Progenitor cell of endocrine pancreas (in vitro differentiated cells): Measurements from ENCODE around the gene PITX1. TPM values are rescaled to one million over a fixed set of nuclear protein-coding genes. Genes with fewer than 3 reads are reported as not detected.
A peak's percentile ranks its signal among the peaks of the same experiment; 100 is the strongest.

ENCODE experiments used
- DNase-seq: peaks from one replicate; pipeline ENCODE4 v3.0.0; 2021; ENCODE audit warnings: low spot score; ENCODE audit not compliant: unreplicated experiment
- H3K27ac Mint-ChIP-seq: 2 replicates; pipeline ENCODE4 v1.8.0; 2021; ENCODE audit warnings: mild to moderate bottlenecking, moderate library complexity, mixed read lengths
- H3K27me3 Mint-ChIP-seq: 2 replicates; pipeline ENCODE4 v1.8.0; 2021; ENCODE audit warnings: mixed read lengths
- H3K36me3 Mint-ChIP-seq: 2 replicates; pipeline ENCODE4 v1.8.0; 2022; ENCODE audit warnings: mixed read lengths; ENCODE audit not compliant: insufficient read depth
- H3K4me1 Mint-ChIP-seq: 2 replicates; pipeline ENCODE4 v1.8.0; 2021; ENCODE audit warnings: low read depth, mixed read lengths
- H3K4me3 Mint-ChIP-seq: 2 replicates; pipeline ENCODE4 v1.8.0; 2021; ENCODE audit warnings: low read depth, mild to moderate bottlenecking, moderate library complexity, mixed read lengths
- H3K9me3 Mint-ChIP-seq: 2 replicates; pipeline ENCODE4 v1.8.0; 2021; ENCODE audit warnings: low read depth, mixed read lengths
- CTCF ChIP-seq: fragments of 200-600 bp; sonication (generic); IDR thresholded peaks from one replicate; pipeline ENCODE4 v1.5.0; 2021; ENCODE audit warnings: antibody characterized with exemption, mild to moderate bottlenecking; ENCODE audit not compliant: unreplicated experiment
- total RNA-seq: library from RNA; stranded (reverse); gene quantifications from 2 replicates; pipeline ENCODE4 v1.2.1, GENCODE V29; 2021

The PITX1 gene
- total RNA-seq, 1 donor from 2014 or later, result 16.2 TPM

DNA sequence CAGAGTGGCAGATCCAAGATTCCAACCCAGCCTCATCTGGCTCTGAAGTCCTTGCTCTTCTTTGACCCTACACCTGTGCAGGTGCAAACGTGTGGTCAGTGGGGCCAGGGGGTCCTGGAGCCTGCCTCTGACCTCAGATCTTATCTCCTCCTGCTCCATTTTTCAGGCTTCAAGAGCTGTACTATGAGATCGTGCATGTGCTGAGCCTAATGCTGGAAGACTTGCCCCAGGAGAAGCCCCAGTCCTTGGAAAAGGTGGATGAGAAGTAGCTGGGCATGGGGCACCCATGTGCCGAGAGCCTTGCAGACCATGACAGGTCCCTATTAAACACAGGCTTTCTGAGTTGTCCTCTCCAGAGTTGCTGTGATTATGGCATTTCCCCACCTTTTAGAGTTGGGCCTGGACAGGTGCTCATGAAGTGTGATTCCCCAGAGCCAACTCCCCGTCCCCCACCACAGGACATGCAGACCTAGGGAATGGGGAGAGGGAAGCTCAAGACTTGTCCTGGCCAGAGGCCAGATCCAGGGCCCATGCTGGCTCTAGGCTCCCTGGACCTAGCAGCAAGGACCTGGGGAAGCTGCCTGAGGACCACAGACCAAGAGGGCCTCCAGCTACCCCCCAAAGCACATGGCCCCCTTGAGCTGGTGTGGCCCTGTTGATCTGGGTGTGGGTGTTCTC lies 22.5 kb downstream of the PITX1 start:
- H3K9me3 Mint-ChIP-seq, result no peaks in the 10 kb centered on the region

GRCh38 chr5:135010502-135011354 lies 23.3 kb downstream of the PITX1 start:
- peak; percentile 39 for TF ChIP-seq CTCF
- Mint-ChIP-seq H3K9me3 (no peaks in the 10 kb centered on the region), H3K36me3 (no peaks in the 10 kb centered on the region), H3K27me3 (peaks cover 17% of the 10 kb centered on the region), H3K4me1 (peaks cover 7% of the 10 kb centered on the region), H3K4me3 (no peak overlapping the region), H3K27ac (no peak overlapping the region)
- DNase-seq, result no peak

More for the DNA sequence above, 22.5 kb downstream of the PITX1 start:
- DNase-seq, result no peak
- H3K27ac Mint-ChIP-seq, result peak overlapping the region; percentile 42
- H3K27me3 Mint-ChIP-seq, result peaks cover 17% of the 10 kb centered on the region
- no peak overlapping the region for H3K4me3 Mint-ChIP-seq
- TF ChIP-seq CTCF, result no peak
- peaks cover 7% of the 10 kb centered on the region for H3K4me1 Mint-ChIP-seq
- H3K36me3 Mint-ChIP-seq, result no peaks in the 10 kb centered on the region

DNA sequence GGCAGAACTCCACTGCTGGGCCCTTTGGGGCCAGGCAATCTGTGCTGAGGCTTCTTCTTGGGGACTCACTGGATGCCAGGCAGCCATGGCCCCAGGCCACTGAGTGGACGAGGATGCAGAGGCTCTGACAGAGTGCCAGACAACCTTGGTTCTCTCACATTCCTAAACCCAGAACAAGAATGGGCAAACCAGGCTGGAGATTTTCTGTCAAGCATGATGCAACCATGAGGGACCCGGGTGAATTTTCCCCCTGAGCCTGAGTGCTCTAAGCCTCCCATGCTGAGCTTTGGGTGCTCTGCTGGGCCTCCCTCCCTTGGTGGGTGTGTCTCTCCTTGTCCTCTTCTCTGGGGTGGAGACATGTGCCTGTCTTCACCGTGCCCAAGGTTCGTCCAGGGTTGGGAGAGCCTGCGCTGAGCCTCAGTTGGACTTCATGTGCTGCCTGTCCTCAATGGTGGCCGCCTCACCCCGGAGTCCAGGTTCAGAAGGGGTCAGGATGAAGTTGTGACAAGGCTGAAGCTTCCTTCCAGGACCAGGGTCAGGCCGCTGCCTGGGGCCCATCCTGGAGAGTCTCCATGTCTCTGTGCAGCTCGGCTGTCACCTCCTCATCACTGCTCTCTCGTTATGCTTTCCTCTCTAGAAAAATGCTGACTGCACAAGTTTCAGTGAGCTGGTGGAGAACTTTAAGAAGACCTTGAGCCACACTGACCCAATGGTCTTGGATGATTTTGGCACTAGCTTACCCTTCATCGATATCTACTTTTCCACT lies 24.1 kb downstream of the PITX1 start:
- H3K4me3 Mint-ChIP-seq, result no peak overlapping the region

GRCh38 chr5:135008981-135009735 lies 24.9 kb downstream of the PITX1 start:
- H3K27ac Mint-ChIP-seq, result no peak overlapping the region
- TF ChIP-seq CTCF, result no peak
- H3K36me3 Mint-ChIP-seq, result peaks cover under 1% of the 10 kb centered on the region
- DNase-seq, result no peak
- no peak overlapping the region for H3K4me3 Mint-ChIP-seq
- no peaks in the 10 kb centered on the region for H3K9me3 Mint-ChIP-seq
- peaks cover 7% of the 10 kb centered on the region for H3K4me1 Mint-ChIP-seq
- H3K27me3 Mint-ChIP-seq, result peaks cover 19% of the 10 kb centered on the region

More for the DNA sequence above, 24.1 kb downstream of the PITX1 start:
- no peak for TF ChIP-seq CTCF
- H3K27ac Mint-ChIP-seq, result no peak overlapping the region
- peaks cover 7% of the 10 kb centered on the region for H3K4me1 Mint-ChIP-seq
- no peak for DNase-seq
- H3K36me3 Mint-ChIP-seq, result no peaks in the 10 kb centered on the region
- no peaks in the 10 kb centered on the region for H3K9me3 Mint-ChIP-seq
- peaks cover 12% of the 10 kb centered on the region for H3K27me3 Mint-ChIP-seq

GRCh38 chr5:135008556-135008955 lies 25.5 kb downstream of the PITX1 start:
- Mint-ChIP-seq H3K4me3 (no peak overlapping the region), H3K27ac (no peak overlapping the region), H3K4me1 (peaks cover 5% of the 10 kb centered on the region), H3K36me3 (peaks cover 3% of the 10 kb centered on the region), H3K27me3 (peaks cover 20% of the 10 kb centered on the region), H3K9me3 (no peaks in the 10 kb centered on the region)
- no peak for DNase-seq
- no peak for TF ChIP-seq CTCF
